Sigmoid colon (tissue), 7 donors: ENCODE data around the gene HLA-F. TPM values are rescaled to one million over a fixed set of nuclear protein-coding genes. Genes with fewer than 3 reads are reported as not detected.
A peak's percentile ranks its signal among the peaks of the same experiment; 100 is the strongest.

Experiments
- DNase-seq: peaks from one replicate; pipeline ENCODE4 v3.0.0-alpha.2; 2019
- H3K27ac ChIP-seq, 4 donors: fragments of 200-600 bp; sonication (generic); one replicate each; pipeline ENCODE4 v1.5.1; 2016 to 2019; ENCODE audit warnings: mild to moderate bottlenecking in 1 of 4
- H3K27me3 ChIP-seq, 3 donors: fragments of 200-600 bp; sonication (generic); one replicate each; pipeline ENCODE4 v1.5.1; 2019; ENCODE audit warnings: mild to moderate bottlenecking in 1 of 3
- H3K36me3 ChIP-seq, 4 donors: fragments of 200-600 bp; sonication (generic); one replicate each; pipeline ENCODE4 v1.5.1; 2016 to 2019
- H3K4me1 ChIP-seq, 4 donors: fragments of 200-600 bp; sonication (generic); one replicate each; pipeline ENCODE4 v1.5.1; 2017 to 2019
- H3K4me3 ChIP-seq, 4 donors: fragments of 200-600 bp; sonication (generic); one replicate each; pipeline ENCODE4 v1.5.1; 2017 to 2019; ENCODE audit warnings: mild to moderate bottlenecking in 2 of 4, moderate library complexity in 1 of 4
- H3K9me3 ChIP-seq, 4 donors: fragments of 200-600 bp in 3 of 4; sonication (generic) in 3 of 4; one replicate each; pipeline versions ENCODE4 v1.5.1 to v1.6.1; 2013 to 2019
- EP300 ChIP-seq, 4 donors: sonication (generic); formaldehyde crosslinking; IDR thresholded peaks; one replicate each; pipeline ENCODE4 v1.6.1; 2017; ENCODE audit warnings: antibody characterized with exemption in 4 of 4
- POLR2A ChIP-seq, 2 donors: fragments of 450-650 bp; IDR thresholded peaks; one replicate each; pipeline ENCODE4 v1.6.1; 2016; ENCODE audit warnings: antibody characterized with exemption in 2 of 2, mild to moderate bottlenecking in 2 of 2, moderate library complexity in 2 of 2
- POLR2AphosphoS5 ChIP-seq, 4 donors: sonication (generic); formaldehyde crosslinking; IDR thresholded peaks; one replicate each; pipeline ENCODE4 v1.6.1; 2017; ENCODE audit warnings: antibody characterized with exemption in 4 of 4
- WGBS, 2 donors: extraction: QIAGEN DNeasy Blood & Tissue Kit; methylation state at CpG; one replicate each; pipeline ENCODE4 v1.1.7; 2013; 5-methylcytosine and 5-hydroxymethylcytosine counted together
- intact Hi-C: fragments of 100-400 bp; cut with DNase I; formaldehyde crosslinking; loops from one replicate; pipeline ENCODE4 v1.15.1; 2023
- polyA plus RNA-seq, 3 donors: library from polyadenylated mRNA; stranded (reverse); fragments of 200-250 nt; gene quantifications; one replicate each; pipeline ENCODE4 v1.2.3, GENCODE V29; 2013
- total RNA-seq, 4 donors: library from RNA; depleted of rRNA; stranded (reverse); fragments of >200 nt; gene quantifications; one replicate each; pipeline ENCODE4 v1.1.0, GENCODE V29; 2016
- TF ChIP-seq, protein P1 (sequence below), 4 experiments: fragments of 450-650 bp in 3 of 4; fragments of 200-600 bp in 1 of 4; IDR thresholded peaks; one replicate each; pipeline ENCODE4 v1.5.1; 2016 to 2019; ENCODE audit warnings: antibody characterized with exemption in 4 of 4, mild to moderate bottlenecking in 3 of 4, moderate library complexity in 2 of 4
- donor health status: healthy with polysubstance abuse.
- donor health status: Bipolar disorder and iron deficiency.
- donor health status: healthy.

HLA-F gene
- total and polyA plus RNA-seq, 7 donors: 33.4 to 504 (median 43.2) TPM

DNA sequence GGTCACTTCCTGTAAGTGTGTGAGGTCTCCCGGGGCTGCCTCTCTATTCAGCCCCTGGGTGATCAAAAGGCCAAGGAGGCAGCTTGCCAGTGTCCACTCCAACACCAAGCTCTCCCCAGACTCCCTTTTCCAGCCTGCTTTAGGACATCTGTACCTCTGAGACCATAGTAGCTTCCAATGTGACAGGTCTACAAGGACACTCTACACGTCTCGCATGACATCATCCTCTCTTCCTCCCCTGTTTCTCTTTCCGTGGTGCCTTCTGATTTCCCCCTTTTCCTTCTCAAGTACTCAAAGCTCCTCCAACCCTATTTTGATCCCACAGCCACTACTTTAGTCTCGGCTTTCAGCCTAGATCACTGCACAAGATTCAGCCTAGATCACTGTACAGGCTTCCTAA is 26.4 kb downstream of the HLA-F start:
- 54 to 56% methylated on average over 5 of the region's 5 CpGs for WGBS, 2 donors
- TF ChIP-seq, protein P1, sequence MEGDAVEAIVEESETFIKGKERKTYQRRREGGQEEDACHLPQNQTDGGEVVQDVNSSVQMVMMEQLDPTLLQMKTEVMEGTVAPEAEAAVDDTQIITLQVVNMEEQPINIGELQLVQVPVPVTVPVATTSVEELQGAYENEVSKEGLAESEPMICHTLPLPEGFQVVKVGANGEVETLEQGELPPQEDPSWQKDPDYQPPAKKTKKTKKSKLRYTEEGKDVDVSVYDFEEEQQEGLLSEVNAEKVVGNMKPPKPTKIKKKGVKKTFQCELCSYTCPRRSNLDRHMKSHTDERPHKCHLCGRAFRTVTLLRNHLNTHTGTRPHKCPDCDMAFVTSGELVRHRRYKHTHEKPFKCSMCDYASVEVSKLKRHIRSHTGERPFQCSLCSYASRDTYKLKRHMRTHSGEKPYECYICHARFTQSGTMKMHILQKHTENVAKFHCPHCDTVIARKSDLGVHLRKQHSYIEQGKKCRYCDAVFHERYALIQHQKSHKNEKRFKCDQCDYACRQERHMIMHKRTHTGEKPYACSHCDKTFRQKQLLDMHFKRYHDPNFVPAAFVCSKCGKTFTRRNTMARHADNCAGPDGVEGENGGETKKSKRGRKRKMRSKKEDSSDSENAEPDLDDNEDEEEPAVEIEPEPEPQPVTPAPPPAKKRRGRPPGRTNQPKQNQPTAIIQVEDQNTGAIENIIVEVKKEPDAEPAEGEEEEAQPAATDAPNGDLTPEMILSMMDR (IDR thresholded peaks at IDR 0.05): no peak
- TF ChIP-seq POLR2A (IDR thresholded peaks at IDR 0.05): no peak
- TF ChIP-seq POLR2AphosphoS5 (IDR thresholded peaks at IDR 0.05): no peak
- TF ChIP-seq EP300 (IDR thresholded peaks at IDR 0.05): no peak

DNA sequence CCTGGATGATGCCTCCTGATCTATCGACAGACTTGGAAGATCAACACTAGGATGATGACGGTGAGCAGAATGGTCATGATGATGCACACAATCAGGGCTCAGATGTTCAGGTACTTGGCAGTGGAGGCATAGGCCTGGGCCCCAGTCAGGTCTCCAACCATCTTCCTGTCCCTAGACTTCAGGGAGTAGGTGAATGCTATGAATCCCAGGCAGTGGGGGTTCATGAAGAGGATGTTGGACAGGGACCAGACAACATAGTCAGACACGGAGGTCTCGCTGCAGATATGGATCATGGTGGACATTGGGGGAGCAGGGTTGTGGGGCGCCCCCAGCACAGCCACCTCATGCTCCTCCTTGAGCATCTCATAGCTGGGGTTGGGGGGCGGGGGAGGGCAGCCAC is 27.5 kb downstream of the HLA-F start:
- peaks cover 0 to 3% (median 0%) of the 10 kb centered on the region in 4 donors for H3K36me3 ChIP-seq
- peak; percentile 55 for DNase-seq
- H3K9me3 ChIP-seq: no peaks in the 10 kb centered on the region
- H3K27ac ChIP-seq: no peak overlapping the region
- no peak overlapping the region for H3K4me3 ChIP-seq
- intact Hi-C loops: loop anchor here (5.0 kb wide), 3 partner anchors 87 to 317 kb away; partner anchors contain the start of gene PPP1R11
- WGBS, 2 donors: 81% methylated on average over 6 of the region's 6 CpGs
- no peak for TF ChIP-seq EP300 (IDR thresholded peaks at IDR 0.05)
- TF ChIP-seq POLR2A (IDR thresholded peaks at IDR 0.05): no peak
- TF ChIP-seq, protein P1 (IDR thresholded peaks at IDR 0.05): no peak
- TF ChIP-seq POLR2AphosphoS5 (IDR thresholded peaks at IDR 0.05): no peak
- H3K27me3 ChIP-seq: no peaks in the 10 kb centered on the region
- peaks cover 0 to 34% (median 27%) of the 10 kb centered on the region in 4 donors for H3K4me1 ChIP-seq

More for the DNA sequence above, 26.4 kb downstream of the HLA-F start:
- Histone ChIP-seq H3K36me3 (peaks cover 0 to 3% (median 0%) of the 10 kb centered on the region in 4 donors), H3K27me3 (no peaks in the 10 kb centered on the region), H3K27ac (peak overlapping the region; percentile 75 to 84 (median 79)), H3K4me3 (peak overlapping the region in 2 of 4 donors; percentile 82), H3K9me3 (no peaks in the 10 kb centered on the region), H3K4me1 (peaks cover 0 to 34% (median 27%) of the 10 kb centered on the region in 4 donors)
- intact Hi-C loops: loop anchor here (5.0 kb wide), 4 partner anchors 88 to 318 kb away; partner anchors contain the start of genes GABBR1 and PPP1R11
- DNase-seq: no peak

DNA sequence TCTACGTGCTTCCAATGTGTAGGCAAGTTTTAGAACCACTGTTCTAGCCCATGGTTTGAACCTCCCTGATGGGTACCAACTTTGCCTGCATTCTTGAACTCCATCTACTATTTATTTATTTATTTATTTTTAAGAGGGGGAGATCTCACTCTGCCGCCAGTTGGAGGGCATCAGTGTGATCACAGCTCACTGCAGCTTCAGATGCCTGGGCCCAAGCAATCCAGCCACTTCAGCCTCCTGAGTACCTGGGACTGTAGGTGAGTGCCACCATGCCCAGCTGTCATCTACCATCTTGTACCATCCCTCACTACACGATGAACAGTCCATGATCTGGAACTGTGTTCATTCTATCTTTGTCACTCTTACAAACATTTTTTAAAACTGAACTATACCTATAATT is 28.2 kb downstream of the HLA-F start:
- Histone ChIP-seq H3K27ac (peak overlapping the region; percentile 89 to 97 (median 94)), H3K27me3 (peaks cover 0 to 4% (median 0%) of the 10 kb centered on the region in 3 donors), H3K9me3 (no peaks in the 10 kb centered on the region), H3K4me3 (peak overlapping the region in 1 of 4 donors; percentile 74), H3K4me1 (peaks cover 0 to 34% (median 27%) of the 10 kb centered on the region in 4 donors), H3K36me3 (no peaks in the 10 kb centered on the region)
- WGBS, 2 donors: 88 to 91% methylated on average over 3 of the region's 3 CpGs
- TF ChIP-seq, protein P1 (IDR thresholded peaks at IDR 0.05): no peak
- TF ChIP-seq POLR2AphosphoS5 (IDR thresholded peaks at IDR 0.05): no peak
- TF ChIP-seq POLR2A (IDR thresholded peaks at IDR 0.05): no peak
- TF ChIP-seq EP300 (IDR thresholded peaks at IDR 0.05): no peak
- intact Hi-C loops: loop anchor here (5.0 kb wide), 3 partner anchors 86 to 316 kb away; partner anchors contain the start of gene PPP1R11
- no peak for DNase-seq

DNA sequence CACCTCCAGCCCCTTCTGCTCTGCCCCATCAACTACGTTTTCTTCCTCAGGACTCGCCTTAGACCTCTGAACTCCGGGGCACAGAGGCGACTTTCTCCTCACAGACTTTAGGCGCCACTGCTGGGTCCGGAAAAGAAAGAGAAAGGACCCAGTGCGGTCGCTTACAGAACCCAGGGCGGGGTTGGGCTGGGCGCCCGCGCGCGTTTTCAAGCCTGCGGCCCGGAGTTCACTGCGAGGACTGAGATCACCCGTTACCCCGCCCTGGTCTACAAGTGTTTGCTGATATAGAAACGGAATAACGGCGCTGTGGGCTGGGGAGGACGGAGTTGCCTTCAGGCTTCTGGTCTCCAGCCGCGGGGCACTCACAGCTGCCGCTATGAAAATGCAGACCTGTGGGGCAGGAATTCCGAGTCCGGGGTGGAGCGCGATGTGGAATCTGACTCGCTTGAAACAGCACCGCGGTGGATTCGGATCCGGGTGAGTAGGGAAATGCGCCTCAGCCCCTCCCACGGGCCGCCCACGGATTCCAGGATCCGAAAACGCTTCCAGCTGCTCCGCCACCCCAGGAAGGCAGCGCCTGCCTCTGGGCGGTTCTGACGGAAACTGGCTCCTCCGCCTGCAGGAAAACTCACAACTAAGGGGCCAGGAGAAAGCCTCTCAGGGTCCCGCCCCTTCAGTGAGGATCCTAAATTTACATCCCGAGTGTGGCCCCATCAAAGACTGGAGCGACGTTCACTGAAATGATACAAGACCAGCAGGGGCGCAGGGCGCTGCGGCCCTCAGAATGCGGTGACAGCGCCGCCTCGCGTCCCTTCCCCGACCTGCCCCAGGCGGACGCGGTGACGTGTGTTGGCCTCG is 29.4 kb downstream of the HLA-F start:
- Histone ChIP-seq H3K4me3 (peak overlapping the region; percentile 62 to 74 (median 71)), H3K4me1 (peaks cover 0 to 30% (median 24%) of the 10 kb centered on the region in 4 donors), H3K9me3 (no peaks in the 10 kb centered on the region), H3K27me3 (peaks cover 0 to 16% (median 10%) of the 10 kb centered on the region in 3 donors), H3K27ac (peak overlapping the region; percentile 89 to 97 (median 94)), H3K36me3 (no peaks in the 10 kb centered on the region)
- intact Hi-C loops: loop anchor here (1.0 to 5.0 kb wide), 5 partner anchors 14 to 315 kb away; partner anchors contain the start of gene PPP1R11
- peak; percentile 96 for DNase-seq
- TF ChIP-seq POLR2A (IDR thresholded peaks at IDR 0.05) (peak in 1 of 2 donors; percentile 15), POLR2AphosphoS5 (IDR thresholded peaks at IDR 0.05) (peak; percentile 62 to 82 (median 72)), EP300 (IDR thresholded peaks at IDR 0.05) (no peak)
- TF ChIP-seq, protein P1 (IDR thresholded peaks at IDR 0.05): peak; percentile 93 to 98 (median 96)
- WGBS, 2 donors: 0 to 1% methylated on average over 64 of the region's 64 CpGs
